Epithelial cell of esophagus (primary cell): ENCODE data around the gene ARHGAP30.
A peak's percentile ranks its signal among the peaks of the same experiment; 100 is the strongest.
"Not testable (repeated sequence)": the region's sequence is repeated elsewhere in the genome, so short reads cannot be mapped to it uniquely, and the experiment has no call there.

ENCODE experiments used
- DNase-seq: peaks from one replicate; pipeline ENCODE4 v3.0.0; 2010; ENCODE audit warnings: low read depth
- H3K4me3 ChIP-seq: 2 replicates; pipeline ENCODE4 v1.5.1; 2011; ENCODE audit warnings: mild to moderate bottlenecking, low read length, control low read depth
- CTCF ChIP-seq: IDR thresholded peaks from 2 replicates; pipeline ENCODE4 v1.5.1; 2011; ENCODE audit warnings: low read depth, mild to moderate bottlenecking, low read length, control low read depth, inconsistent platforms; ENCODE audit not compliant: insufficient read depth; ENCODE audit errors: missing control alignments

Gene ARHGAP30

DNA sequence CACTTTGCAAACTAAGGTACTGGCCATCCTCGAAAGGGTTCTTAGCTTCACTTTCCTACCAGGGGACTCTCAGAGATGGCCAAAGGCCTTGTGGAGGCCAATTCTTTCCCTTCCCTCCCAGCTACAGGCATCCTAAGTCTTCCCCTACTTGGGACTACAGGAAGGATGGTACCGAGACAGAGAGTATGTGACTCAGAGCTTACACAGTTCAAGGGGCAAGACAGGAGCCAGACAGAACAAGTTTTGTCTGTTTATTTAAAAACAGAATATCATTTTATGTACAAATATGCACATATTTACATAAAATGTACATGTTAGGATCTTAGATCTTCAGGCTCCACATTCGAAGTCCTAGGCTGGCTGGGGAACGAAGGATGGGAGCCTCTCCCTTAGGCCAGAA is 1.1 kb upstream of the ARHGAP30 start:
- H3K4me3 ChIP-seq: no peak overlapping the region
- no peak for TF ChIP-seq CTCF
- DNase-seq: peak; percentile 52

- DNase-seq: no peak
- TF ChIP-seq CTCF: no peak
Measured at GRCh38 chr1:161069241-161069640, 450 bp downstream of the ARHGAP30 start.

DNA sequence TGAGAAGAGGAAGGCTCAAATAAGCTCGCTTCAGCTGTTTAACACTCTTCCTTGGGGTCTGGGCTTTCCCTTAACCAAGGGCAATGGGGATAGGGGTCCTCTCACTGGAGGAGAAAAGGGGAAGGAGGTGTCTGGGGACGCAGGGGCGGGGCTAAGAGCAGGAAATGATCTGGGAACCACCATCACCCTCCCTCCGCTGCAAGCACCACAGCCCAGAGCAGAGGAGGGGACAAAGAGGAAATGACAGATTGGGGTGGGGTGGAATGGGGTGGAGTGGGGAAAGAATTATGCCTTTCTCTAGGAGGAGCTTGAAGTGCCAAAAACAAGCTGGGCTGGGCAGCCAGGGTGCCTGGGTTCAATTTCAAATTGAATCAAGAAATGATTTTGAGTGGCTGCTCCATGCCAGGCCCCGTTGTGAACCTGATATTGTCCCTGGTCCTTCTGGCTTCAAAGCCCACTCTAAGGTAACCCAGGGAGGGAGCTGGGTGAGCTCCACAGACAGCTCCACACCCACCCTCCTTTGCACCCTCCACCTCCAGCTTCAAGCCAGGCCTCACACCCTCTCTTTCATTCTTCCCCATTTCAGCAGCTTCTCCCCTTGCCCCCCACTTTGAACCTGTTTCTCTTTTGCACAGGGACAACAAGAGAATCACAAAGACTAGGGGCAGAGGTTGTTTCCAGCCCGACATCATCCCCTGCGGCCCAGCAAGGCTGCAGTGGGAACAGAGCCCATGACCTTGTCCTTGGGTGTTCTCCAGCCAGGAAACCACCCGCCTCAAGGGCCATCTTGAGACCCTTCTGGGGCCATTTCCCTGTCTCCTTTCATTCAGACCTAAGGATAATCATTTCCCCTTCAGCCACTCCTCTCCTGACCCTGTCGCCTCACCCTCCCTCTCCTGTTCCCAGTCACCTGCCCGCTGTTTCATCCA is 1.1 kb downstream of the ARHGAP30 start:
- H3K4me3 ChIP-seq: no peak overlapping the region
- peak; percentile 43 for DNase-seq
- no peak for TF ChIP-seq CTCF

More at GRCh38 chr1:161069241-161069640, 450 bp downstream of the ARHGAP30 start:
- H3K4me3 ChIP-seq: no peak overlapping the region

GRCh38 chr1:161066694-161067093 is 3.0 kb downstream of the ARHGAP30 start:
- no peak for DNase-seq
- no peak for TF ChIP-seq CTCF
- no peak overlapping the region for H3K4me3 ChIP-seq

DNA sequence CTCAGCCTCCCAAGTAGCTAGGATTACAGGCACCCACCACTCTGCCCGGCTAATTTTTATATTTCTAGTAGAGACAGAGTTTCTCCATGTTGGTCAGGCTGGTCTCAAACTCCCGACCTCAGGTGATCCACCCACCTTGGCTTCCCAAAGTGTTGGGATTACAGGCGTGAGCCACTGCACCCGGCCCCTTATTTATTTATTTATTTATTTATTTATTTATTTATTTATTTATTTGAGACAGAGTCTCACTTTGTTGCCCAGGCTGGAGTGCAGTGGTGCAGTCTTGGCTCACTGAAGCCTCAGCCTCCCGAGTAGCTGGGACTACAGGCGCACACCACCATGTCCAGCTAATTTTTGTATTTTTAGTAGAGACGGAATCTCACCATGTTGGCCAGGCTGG is 4.0 kb downstream of the ARHGAP30 start:
- not testable (repeated sequence) for H3K4me3 ChIP-seq, DNase-seq

DNA sequence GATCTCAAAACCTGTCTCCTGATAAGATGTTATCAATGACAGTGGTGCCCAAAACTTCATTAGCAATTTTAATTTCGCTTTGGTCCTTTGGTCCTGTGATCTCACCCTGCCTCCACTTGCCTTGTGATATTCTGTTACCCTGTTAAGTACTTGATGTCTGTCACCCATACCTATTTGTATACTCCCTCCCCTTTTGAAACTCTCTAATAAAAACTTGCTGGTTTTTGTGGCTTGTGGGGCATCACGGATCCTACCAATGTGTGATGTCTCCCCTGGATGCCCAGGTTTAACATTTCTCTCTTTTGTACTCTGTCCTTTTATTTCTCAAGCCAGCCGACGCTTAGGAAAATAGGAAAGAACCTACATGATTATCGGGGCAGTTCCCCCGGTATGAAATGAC is 5.8 kb downstream of the ARHGAP30 start:
- not testable (repeated sequence) for H3K4me3 ChIP-seq, DNase-seq

- no peak for DNase-seq
- TF ChIP-seq CTCF: no peak
- H3K4me3 ChIP-seq: no peak overlapping the region
Measured at GRCh38 chr1:161061419-161061818, 8.3 kb downstream of the ARHGAP30 start.

- no peak overlapping the region for H3K4me3 ChIP-seq
- no peak for TF ChIP-seq CTCF
- DNase-seq: no peak
Measured at GRCh38 chr1:161059293-161059692, 10.4 kb downstream of the ARHGAP30 start.
